ENCODE results near the gene SH3PXD2A. TPM values are rescaled to one million over a fixed set of nuclear protein-coding genes. Genes with fewer than 3 reads are reported as not detected.

Gene SH3PXD2A
- total and polyA plus RNA-seq, 4 experiments from 2014 or later = 0.39 to 17.5 (median 8.9) TPM

DNA sequence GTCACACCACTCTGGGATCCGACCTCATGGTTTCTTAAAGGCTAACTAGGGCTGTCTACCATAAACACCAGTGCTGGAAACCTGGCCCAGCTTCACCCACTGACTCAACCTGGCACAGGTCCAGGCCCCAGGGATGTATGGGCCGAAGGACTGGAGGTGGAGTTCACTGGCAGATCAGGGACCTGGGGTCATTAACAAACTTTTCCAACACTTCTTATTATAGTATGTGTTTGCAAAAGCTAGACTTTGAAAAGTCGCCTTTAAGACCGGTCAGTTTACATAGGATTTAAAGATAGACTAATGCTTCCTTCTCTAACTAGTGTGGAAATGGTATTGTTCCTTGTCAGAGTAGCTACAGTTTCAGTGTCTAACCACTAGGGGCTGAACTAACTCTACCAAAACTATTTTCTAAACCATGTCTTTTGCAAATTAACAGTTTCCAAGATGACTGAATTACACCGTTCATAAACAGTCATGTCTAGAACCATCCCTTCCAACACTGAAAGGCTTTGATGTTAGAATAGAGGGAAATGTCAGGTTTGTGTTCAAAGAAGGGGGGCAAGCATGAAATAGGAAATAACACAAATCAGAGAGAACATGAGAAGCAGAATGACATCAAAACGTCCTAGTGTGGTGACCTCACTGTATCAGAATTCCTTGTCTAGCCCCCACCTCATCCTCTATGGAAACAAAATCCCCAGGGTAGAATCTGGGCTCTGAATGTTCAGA, 32.9 kb upstream of the SH3PXD2A start:
- peaks cover 58% of the 10 kb centered on the region for H3K36me3 ChIP-seq (ENCODE audit: insufficient read depth, low read length)
- peaks cover 16 to 43% (median 29%) of the 10 kb centered on the region in 4 donors for H3K4me1 Mint-ChIP-seq
- H3K27me3 ChIP-seq (ENCODE audit: insufficient read depth, low read length) = no peaks in the 10 kb centered on the region
- peak overlapping the region; percentile 11 for H3K27ac ChIP-seq (ENCODE audit: low read depth, low read length)
- H3K36me3 Mint-ChIP-seq = peaks cover 37 to 86% of the 10 kb centered on the region in 2 donors
- H3K27ac Mint-ChIP-seq = peak overlapping the region in 6 of 7 donors; percentile 36 to 85 (median 68)
- CTCF ChIA-PET (ENCODE audit: partially characterized antibody) = interaction anchor here (0.7 to 5.4 kb wide), 44 partner anchors 8 to 386 kb away, joined by 3 to 60 read pairs (median 5); partner anchors contain the start of gene SFR1
- H3K4me3 Mint-ChIP-seq = peak overlapping the region in 2 of 8 donors; percentile 40 to 49
- peaks cover 22% of the 10 kb centered on the region for H3K4me1 ChIP-seq (ENCODE audit: insufficient read depth, low read length)
- no peaks in the 10 kb centered on the region for H3K9me3 Mint-ChIP-seq
- intact Hi-C loops (cut with micrococcal nuclease) = loop anchor here (1.0 to 2.0 kb wide), 8 partner anchors 20 to 381 kb away; partner anchors contain the start of genes GSTO2, SLK and STN1
- POLR2A ChIA-PET (ENCODE audit: partially characterized antibody) = interaction anchor here (0.7 to 3.9 kb wide), 7 partner anchors 22 to 233 kb away, joined by 3 to 30 read pairs (median 4); partner anchors contain the start of gene SFR1
- no peak overlapping the region for H3K4me3 ChIP-seq (ENCODE audit: low read length in 2 of 2)
- H3K27me3 Mint-ChIP-seq = no peaks in the 10 kb centered on the region
- DNase-seq = peak; percentile 43 to 67 (median 66)
- no peaks in the 10 kb centered on the region for H3K9me3 ChIP-seq (ENCODE audit: control insufficient read depth in 1 of 2, low read length in 2 of 2)

DNA sequence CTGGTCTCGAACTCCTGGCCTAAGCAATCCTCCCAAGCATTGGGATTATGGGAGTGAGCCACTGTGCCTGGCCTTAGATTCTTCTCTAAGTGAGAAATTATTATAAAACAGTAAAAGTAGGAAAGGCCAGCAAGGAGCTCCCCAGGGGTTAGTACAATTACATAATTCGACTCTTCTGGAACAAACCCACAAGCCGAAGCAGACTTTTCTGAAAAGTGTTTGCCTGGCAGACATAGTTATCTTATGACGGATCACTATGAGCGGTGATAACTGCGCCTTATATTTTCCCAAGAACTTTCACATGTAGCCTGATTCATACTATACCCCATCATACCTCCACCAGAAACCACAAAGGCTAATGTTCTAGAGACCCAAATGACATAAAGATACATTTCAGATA, 30.2 kb upstream of the SH3PXD2A start:
- CTCF ChIA-PET (ENCODE audit: partially characterized antibody) = interaction anchor here (0.7 to 5.4 kb wide), 14 partner anchors 9 to 406 kb away, joined by 3 to 60 read pairs (median 6); no protein-coding TSS in a partner anchor
- H3K9me3 Mint-ChIP-seq = no peaks in the 10 kb centered on the region
- H3K27me3 Mint-ChIP-seq = no peaks in the 10 kb centered on the region
- peak overlapping the region in 3 of 7 donors; percentile 10 to 35 (median 26) for H3K27ac Mint-ChIP-seq
- POLR2A ChIA-PET (ENCODE audit: partially characterized antibody) = interaction anchor here (2.8 kb wide), 1 partner anchor 236 kb away, joined by 8 read pairs; the partner anchor contains the start of gene SFR1
- peaks cover 11 to 25% (median 19%) of the 10 kb centered on the region in 4 donors for H3K4me1 Mint-ChIP-seq
- intact Hi-C loops (cut with micrococcal nuclease) = no loop called here
- H3K36me3 Mint-ChIP-seq = peaks cover 49 to 87% of the 10 kb centered on the region in 2 donors
- no peak for DNase-seq
- no peak overlapping the region for H3K4me3 Mint-ChIP-seq
- Histone ChIP-seq H3K9me3 (ENCODE audit: control insufficient read depth in 1 of 2, low read length in 2 of 2) (no peaks in the 10 kb centered on the region), H3K4me3 (ENCODE audit: low read length in 2 of 2) (no peak overlapping the region), H3K36me3 (ENCODE audit: insufficient read depth, low read length) (peaks cover 68% of the 10 kb centered on the region), H3K27me3 (ENCODE audit: insufficient read depth, low read length) (no peaks in the 10 kb centered on the region), H3K4me1 (ENCODE audit: insufficient read depth, low read length) (peaks cover 20% of the 10 kb centered on the region), H3K27ac (ENCODE audit: low read depth, low read length) (no peak overlapping the region)

DNA sequence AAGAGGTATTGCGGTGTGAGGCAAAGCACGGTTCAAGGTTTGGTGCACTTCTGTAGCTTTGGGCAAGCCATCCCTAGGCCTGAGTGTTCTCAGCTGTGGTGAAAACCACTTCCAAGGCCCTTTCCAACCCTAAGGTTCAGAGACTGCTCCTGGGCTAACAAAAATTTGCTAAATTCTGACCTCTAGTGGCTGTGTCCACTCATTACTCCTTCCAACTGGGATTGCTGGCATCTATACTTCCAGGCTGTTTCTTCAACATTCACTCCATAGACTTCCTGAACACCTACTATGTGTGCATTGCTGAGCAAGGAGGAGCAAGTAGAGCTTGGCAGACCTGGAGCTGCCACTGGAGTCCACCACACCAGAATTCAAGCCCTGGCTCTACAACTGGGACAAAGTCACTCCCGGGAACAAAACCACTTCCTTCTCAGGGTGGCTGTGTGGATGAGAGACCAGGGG, 29.3 kb upstream of the SH3PXD2A start:
- DNase-seq = peak in 3 of 5 donors; percentile 9 to 30 (median 24)
- H3K9me3 Mint-ChIP-seq = no peaks in the 10 kb centered on the region
- POLR2A ChIA-PET (ENCODE audit: partially characterized antibody) = interaction anchor here (2.8 kb wide), 1 partner anchor 237 kb away, joined by 8 read pairs; the partner anchor contains the start of gene SFR1
- no peak overlapping the region for H3K4me3 Mint-ChIP-seq
- no peak overlapping the region for H3K27ac ChIP-seq (ENCODE audit: low read depth, low read length)
- peaks cover 69% of the 10 kb centered on the region for H3K36me3 ChIP-seq (ENCODE audit: insufficient read depth, low read length)
- H3K27me3 ChIP-seq (ENCODE audit: insufficient read depth, low read length) = no peaks in the 10 kb centered on the region
- peak overlapping the region in 1 of 7 donors; percentile 43 for H3K27ac Mint-ChIP-seq
- intact Hi-C loops (cut with micrococcal nuclease) = loop anchor here (1.0 kb wide), 1 partner anchor 171 kb away; no protein-coding TSS in a partner anchor
- H3K4me3 ChIP-seq (ENCODE audit: low read length in 2 of 2) = no peak overlapping the region
- no peaks in the 10 kb centered on the region for H3K27me3 Mint-ChIP-seq
- H3K4me1 Mint-ChIP-seq = peaks cover 6 to 16% (median 12%) of the 10 kb centered on the region in 4 donors
- CTCF ChIA-PET (ENCODE audit: partially characterized antibody) = interaction anchor here (1.0 to 5.4 kb wide), 14 partner anchors 10 to 407 kb away, joined by 3 to 60 read pairs (median 6); no protein-coding TSS in a partner anchor
- peaks cover 12% of the 10 kb centered on the region for H3K4me1 ChIP-seq (ENCODE audit: insufficient read depth, low read length)
- H3K9me3 ChIP-seq (ENCODE audit: control insufficient read depth in 1 of 2, low read length in 2 of 2) = no peaks in the 10 kb centered on the region
- H3K36me3 Mint-ChIP-seq = peaks cover 58 to 88% of the 10 kb centered on the region in 2 donors

DNA sequence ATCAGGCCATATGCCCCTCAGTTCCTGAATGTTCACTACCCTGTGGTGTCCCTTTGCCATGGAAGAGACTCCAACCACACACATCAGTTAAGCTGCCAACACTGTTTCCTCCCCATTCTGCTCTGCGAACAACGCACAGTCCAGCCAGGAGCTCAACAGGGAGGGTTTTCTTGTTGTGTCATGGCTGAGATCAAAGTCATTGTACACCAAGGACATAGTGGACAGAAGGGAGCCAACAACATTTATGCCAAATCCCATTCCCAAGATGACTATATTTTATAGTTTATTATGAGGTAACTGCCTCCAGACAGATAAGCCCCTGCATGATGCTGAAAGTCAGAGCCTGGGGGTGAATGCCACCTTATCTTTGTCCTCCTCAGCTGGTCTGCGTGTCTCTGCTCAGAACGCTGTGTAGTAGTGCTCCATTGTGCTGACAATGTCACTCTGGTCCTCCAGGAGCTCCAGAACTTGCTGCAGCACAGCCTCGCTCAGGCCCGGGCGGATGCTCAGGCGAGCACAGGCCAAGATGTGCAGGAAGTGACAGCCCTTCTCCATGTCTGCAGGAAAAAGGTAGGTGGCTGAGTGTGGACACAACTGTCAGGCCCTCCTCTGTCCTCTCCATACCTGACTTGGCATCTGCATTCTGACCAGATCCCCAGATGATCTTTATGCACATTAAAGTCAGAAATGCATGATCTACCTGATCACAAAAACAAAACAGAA, 27.1 kb upstream of the SH3PXD2A start:
- H3K36me3 Mint-ChIP-seq = peaks cover 71 to 88% of the 10 kb centered on the region in 2 donors
- intact Hi-C loops (cut with micrococcal nuclease) = no loop called here
- H3K27ac Mint-ChIP-seq = no peak overlapping the region
- ChIA-PET CTCF (ENCODE audit: partially characterized antibody) (interaction anchor here (1.1 to 2.6 kb wide), 2 partner anchors 7 to 169 kb away, joined by 4 to 6 read pairs; no protein-coding TSS in a partner anchor), POLR2A (ENCODE audit: partially characterized antibody) (no interaction called here)
- H3K4me3 ChIP-seq (ENCODE audit: low read length in 2 of 2) = no peak overlapping the region
- H3K4me3 Mint-ChIP-seq = peak overlapping the region in 1 of 8 donors; percentile 58
- H3K4me1 ChIP-seq (ENCODE audit: insufficient read depth, low read length) = no peaks in the 10 kb centered on the region
- H3K27ac ChIP-seq (ENCODE audit: low read depth, low read length) = no peak overlapping the region
- H3K36me3 ChIP-seq (ENCODE audit: insufficient read depth, low read length) = peaks cover 83% of the 10 kb centered on the region
- H3K9me3 Mint-ChIP-seq = no peaks in the 10 kb centered on the region
- no peaks in the 10 kb centered on the region for H3K9me3 ChIP-seq (ENCODE audit: control insufficient read depth in 1 of 2, low read length in 2 of 2)
- no peak for DNase-seq
- H3K4me1 Mint-ChIP-seq = peaks cover 0 to 8% (median 3%) of the 10 kb centered on the region in 4 donors
- no peaks in the 10 kb centered on the region for H3K27me3 Mint-ChIP-seq
- no peaks in the 10 kb centered on the region for H3K27me3 ChIP-seq (ENCODE audit: insufficient read depth, low read length)

DNA sequence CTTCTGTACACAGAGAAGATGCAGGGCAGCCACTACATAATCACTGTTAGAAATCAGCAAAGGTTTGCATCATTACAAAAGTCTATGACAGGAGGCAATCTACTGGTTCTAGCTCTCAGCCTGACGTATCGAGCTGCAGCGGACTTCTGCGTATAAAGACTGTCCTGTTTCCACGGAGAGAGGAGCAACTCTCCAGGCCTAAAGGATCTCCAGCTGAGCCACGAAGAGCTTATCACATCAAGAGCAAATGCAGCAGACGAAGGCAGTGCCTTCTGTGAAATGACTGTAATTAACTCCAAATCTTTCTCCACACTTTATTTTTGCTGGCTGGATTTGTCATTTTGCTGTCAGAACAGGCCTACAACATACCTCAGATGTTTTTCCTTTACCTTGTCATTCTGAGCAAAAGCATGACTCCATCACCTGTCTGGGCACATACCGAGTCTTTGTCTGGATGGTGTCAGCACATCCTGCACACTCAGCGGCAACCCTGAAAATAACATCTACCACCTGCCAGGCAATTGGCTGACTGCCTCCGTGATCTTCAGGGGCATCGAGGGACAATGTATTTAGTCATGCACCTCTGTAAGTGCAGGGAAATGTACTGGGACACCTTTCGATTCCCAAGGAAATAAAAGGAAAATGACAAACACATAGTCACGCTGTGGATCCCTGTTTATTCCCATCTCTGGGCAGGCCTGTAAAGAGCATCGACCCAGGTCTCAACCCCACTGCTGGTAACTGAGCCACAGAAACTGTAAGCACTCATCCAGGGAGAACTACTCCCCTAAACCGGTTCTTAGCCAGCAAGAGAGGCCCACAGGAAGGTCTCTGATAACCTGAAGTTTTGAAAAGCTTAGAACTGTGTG, 26.3 kb upstream of the SH3PXD2A start:
- Histone ChIP-seq H3K36me3 (ENCODE audit: insufficient read depth, low read length) (peaks cover 83% of the 10 kb centered on the region), H3K9me3 (ENCODE audit: control insufficient read depth in 1 of 2, low read length in 2 of 2) (no peaks in the 10 kb centered on the region), H3K27ac (ENCODE audit: low read depth, low read length) (no peak overlapping the region), H3K4me1 (ENCODE audit: insufficient read depth, low read length) (no peaks in the 10 kb centered on the region), H3K4me3 (ENCODE audit: low read length in 2 of 2) (no peak overlapping the region), H3K27me3 (ENCODE audit: insufficient read depth, low read length) (no peaks in the 10 kb centered on the region)
- Mint-ChIP-seq H3K27me3 (no peaks in the 10 kb centered on the region), H3K9me3 (no peaks in the 10 kb centered on the region), H3K27ac (peak overlapping the region in 1 of 7 donors; percentile 77), H3K36me3 (peaks cover 69 to 84% of the 10 kb centered on the region in 2 donors), H3K4me1 (peaks cover 0 to 8% (median 3%) of the 10 kb centered on the region in 4 donors), H3K4me3 (no peak overlapping the region)
- intact Hi-C loops (cut with micrococcal nuclease) = no loop called here
- POLR2A ChIA-PET (ENCODE audit: partially characterized antibody) = no interaction called here
- no peak for DNase-seq
- CTCF ChIA-PET (ENCODE audit: partially characterized antibody) = interaction anchor here (1.1 to 2.6 kb wide), 3 partner anchors 8 to 169 kb away, joined by 4 to 6 read pairs (median 5); no protein-coding TSS in a partner anchor

DNA sequence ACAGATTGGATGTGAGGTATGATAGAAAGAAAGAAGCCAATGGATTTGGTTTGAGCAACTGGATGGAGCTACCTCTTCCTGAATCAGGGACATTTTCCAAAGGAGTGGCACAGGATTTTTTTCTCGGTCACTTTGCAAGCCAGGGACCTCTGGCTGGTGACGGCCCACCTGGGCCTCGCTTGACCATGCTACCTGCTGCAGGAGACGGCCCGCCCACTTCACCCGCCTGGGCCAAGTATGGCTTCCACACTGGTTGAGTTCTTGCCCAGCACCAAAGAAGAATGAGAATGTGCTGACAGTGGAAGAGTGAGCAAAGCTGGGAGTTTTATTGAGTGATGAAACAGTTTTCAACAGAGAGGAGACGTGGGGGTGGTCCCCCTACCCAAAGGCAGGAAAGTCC, 24.5 kb upstream of the SH3PXD2A start:
- intact Hi-C loops (cut with micrococcal nuclease) = no loop called here
- H3K36me3 Mint-ChIP-seq = peaks cover 73 to 82% of the 10 kb centered on the region in 2 donors
- H3K27ac ChIP-seq (ENCODE audit: low read depth, low read length) = no peak overlapping the region
- CTCF ChIA-PET (ENCODE audit: partially characterized antibody) = interaction anchor here (1.0 to 2.6 kb wide), 3 partner anchors 8 to 166 kb away, joined by 3 to 6 read pairs (median 4); no protein-coding TSS in a partner anchor
- DNase-seq = no peak
- H3K4me3 ChIP-seq (ENCODE audit: low read length in 2 of 2) = no peak overlapping the region
- peak overlapping the region in 2 of 7 donors; percentile 27 to 71 for H3K27ac Mint-ChIP-seq
- no peaks in the 10 kb centered on the region for H3K27me3 Mint-ChIP-seq
- H3K9me3 Mint-ChIP-seq = no peaks in the 10 kb centered on the region
- no peaks in the 10 kb centered on the region for H3K4me1 ChIP-seq (ENCODE audit: insufficient read depth, low read length)
- no peaks in the 10 kb centered on the region for H3K9me3 ChIP-seq (ENCODE audit: control insufficient read depth in 1 of 2, low read length in 2 of 2)
- H3K27me3 ChIP-seq (ENCODE audit: insufficient read depth, low read length) = no peaks in the 10 kb centered on the region
- H3K4me3 Mint-ChIP-seq = no peak overlapping the region
- POLR2A ChIA-PET (ENCODE audit: partially characterized antibody) = no interaction called here
- H3K36me3 ChIP-seq (ENCODE audit: insufficient read depth, low read length) = peaks cover 78% of the 10 kb centered on the region
- H3K4me1 Mint-ChIP-seq = peaks cover 0 to 8% (median 3%) of the 10 kb centered on the region in 4 donors
